Gastroesophageal sphincter (tissue), 4 donors: ENCODE data around the gene DNAJC7. TPM values are rescaled to one million over a fixed set of nuclear protein-coding genes. Genes with fewer than 3 reads are reported as not detected.

ENCODE experiments used
- ATAC-seq: fragments of 150-250 bp; one replicate; pipeline ENCODE4 v1.9.1; 2016; ENCODE audit warnings: mild to moderate bottlenecking, moderate library complexity
- H3K27ac ChIP-seq, 4 donors: fragments of 200-600 bp; sonication (generic) in 3 of 4; 1 replicate in 3 of 4; 2 replicates in 1 of 4; pipeline ENCODE4 v1.5.1; 2016 to 2019
- H3K27me3 ChIP-seq: fragments of 200-600 bp; sonication (generic); one replicate; pipeline ENCODE4 v1.5.1; 2019
- H3K36me3 ChIP-seq, 2 donors: fragments of 200-600 bp; sonication (generic); one replicate each; pipeline ENCODE4 v1.5.1; 2019; ENCODE audit warnings: control low read depth in 1 of 2
- H3K4me1 ChIP-seq, 3 donors: fragments of 200-600 bp; sonication (generic); 1 replicate in 2 of 3; 2 replicates in 1 of 3; pipeline ENCODE4 v1.5.1; 2016 to 2019; ENCODE audit warnings: control low read depth in 2 of 3
- H3K4me3 ChIP-seq, 2 donors: fragments of 200-600 bp; sonication (generic); one replicate each; pipeline ENCODE4 v1.5.1; 2019; ENCODE audit warnings: mild to moderate bottlenecking in 1 of 2, moderate library complexity in 1 of 2
- H3K9me3 ChIP-seq, 3 donors: fragments of 200-600 bp; sonication (generic); one replicate each; pipeline ENCODE4 v1.5.1; 2017 to 2019; ENCODE audit warnings: control low read depth in 2 of 3
- CTCF ChIP-seq, 4 experiments: fragments of 200-600 bp in 2 of 4; fragments of 450-650 bp in 2 of 4; sonication (generic) in 1 of 4; IDR thresholded peaks; one replicate each; pipeline ENCODE4 v1.5.1; 2017 to 2019; ENCODE audit warnings: antibody characterized with exemption in 4 of 4, mild to moderate bottlenecking in 2 of 4, moderate library complexity in 2 of 4
- EP300 ChIP-seq: sonication (generic); formaldehyde crosslinking; IDR thresholded peaks from one replicate; pipeline ENCODE4 v1.6.1; 2017; ENCODE audit warnings: antibody characterized with exemption, mild to moderate bottlenecking
- POLR2A ChIP-seq, 2 donors: fragments of 450-650 bp; IDR thresholded peaks; one replicate each; pipeline ENCODE4 v1.6.1; 2017; ENCODE audit warnings: antibody characterized with exemption in 2 of 2, mild to moderate bottlenecking in 2 of 2, moderate library complexity in 1 of 2
- POLR2AphosphoS5 ChIP-seq: sonication (generic); formaldehyde crosslinking; IDR thresholded peaks from one replicate; pipeline ENCODE4 v1.6.1; 2017; ENCODE audit warnings: antibody characterized with exemption
- WGBS, 2 donors: methylation state at CpG; one replicate each; pipeline ENCODE4 v1.1.5; 2018; ENCODE audit warnings: low coverage in 1 of 2; 5-methylcytosine and 5-hydroxymethylcytosine counted together
- total RNA-seq, 4 donors: library from RNA; depleted of rRNA; stranded (reverse); fragments of >200 nt; gene quantifications; one replicate each; pipeline ENCODE4 v1.1.0, GENCODE V29; 2016

DNAJC7 gene
- total RNA-seq, 4 donors from 2014 or later: 41.9 to 59.6 (median 54.4) TPM

- Histone ChIP-seq H3K9me3 (no peaks in the 10 kb centered on the region), H3K4me3 (peak within 1 kb of the TSS; percentile 55 to 66), H3K27me3 (no peaks in the 10 kb centered on the region), H3K36me3 (peaks cover 0 to 4% of the 10 kb centered on the region in 2 donors), H3K27ac (peak within 1 kb of the TSS; percentile 84 to 88 (median 85)), H3K4me1 (peaks cover 0 to 22% (median 0%) of the 10 kb centered on the region in 3 donors)
- WGBS, 2 donors: 0 to 2% methylated on average over 23 to 29 of the region's 43 CpGs
- peak; percentile 100 for ATAC-seq
- TF ChIP-seq EP300 (no peak), POLR2A (IDR thresholded peaks at IDR 0.05) (peak; percentile 34 to 56), POLR2AphosphoS5 (peak; percentile 87), CTCF (IDR thresholded peaks at IDR 0.05) (peak in 3 of 4 experiments; percentile 56 to 85 (median 83))
These were observed 87.0 kb downstream of the DNAJC7 start, which contains the start of gene ODAD4 for GRCh38 chr17:41930009-41930832. TSS of gene ODAD4 (plus strand) at chr17:41930617. CDS start at chr17:41930724, 107 bp downstream.

- Histone ChIP-seq H3K9me3 (no peaks in the 10 kb centered on the region), H3K4me1 (peaks cover 0 to 22% (median 0%) of the 10 kb centered on the region in 3 donors), H3K4me3 (no peak overlapping the region), H3K36me3 (no peaks in the 10 kb centered on the region), H3K27me3 (no peaks in the 10 kb centered on the region), H3K27ac (peak overlapping the region in 2 of 4 donors; percentile 84 to 85)
- 73% methylated on average over 6 of the region's 6 CpGs; no CpG with 5 or more reads in 1 of the 2 donors for WGBS, 2 donors
- TF ChIP-seq EP300 (no peak), CTCF (IDR thresholded peaks at IDR 0.05) (no peak), POLR2AphosphoS5 (no peak), POLR2A (IDR thresholded peaks at IDR 0.05) (no peak)
- ATAC-seq: no peak
These were observed 88.5 kb downstream of the DNAJC7 start for GRCh38 chr17:41928693-41929251.

Other genes starting within 250 kb of the DNAJC7 start
- gene JUP, start 230.7 kb downstream of the DNAJC7 start, total RNA-seq: 10 to 100 TPM; 30.8 to 60.9 (median 41.7) TPM
- 10 to 100 TPM in 3 of 4 donors, 1 to 10 TPM in 1; 8.3 to 20.9 (median 19.1) TPM for gene P3H4, start 205.5 kb downstream of the DNAJC7 start, total RNA-seq
- 10 to 100 TPM; 33.7 to 43.2 (median 38.2) TPM for gene FKBP10, start 204.4 kb downstream of the DNAJC7 start, total RNA-seq
- gene NT5C3B, start 181.2 kb downstream of the DNAJC7 start, total RNA-seq: 10 to 100 TPM; 64.8 to 83.7 (median 71.5) TPM
- gene KLHL10, start 179.6 kb downstream of the DNAJC7 start, total RNA-seq: 1 to 10 TPM in 2 of 4 donors, under 1 TPM in 2; 0.62 to 2.7 (median 1.4) TPM
- 10 to 100 TPM; 17.5 to 32.7 (median 22.7) TPM for gene KLHL11, start 152.0 kb downstream of the DNAJC7 start, total RNA-seq
- gene ACLY, start 98.5 kb downstream of the DNAJC7 start, total RNA-seq: 10 to 100 TPM; 40.8 to 84.0 (median 61.6) TPM
- gene ODAD4, start 86.8 kb downstream of the DNAJC7 start, total RNA-seq: 1 to 10 TPM in 1 of 4 donors, under 1 TPM in 3; 0.19 to 2.2 (median 0.60) TPM
- 10 to 100 TPM; 56.7 to 97.9 (median 64.7) TPM for gene CNP, start 50.6 kb downstream of the DNAJC7 start, total RNA-seq
- gene NKIRAS2, start 2.7 kb upstream of the DNAJC7 start, total RNA-seq: 10 to 100 TPM; 40.1 to 72.3 (median 52.8) TPM
- 1 to 10 TPM in 1 of 4 donors, under 1 TPM in 3; 0.27 to 1.4 (median 0.58) TPM for gene C17orf113, start 33.2 kb upstream of the DNAJC7 start, total RNA-seq
- gene ZNF385C, start 81.0 kb upstream of the DNAJC7 start, total RNA-seq: not detected
- gene DHX58, start 95.3 kb upstream of the DNAJC7 start, total RNA-seq: 10 to 100 TPM; 11.3 to 21.3 (median 13.9) TPM
- gene KAT2A, start 103.9 kb upstream of the DNAJC7 start, total RNA-seq: 10 to 100 TPM; 10.3 to 51.2 (median 19.3) TPM
- not detected for gene HSPB9, start 105.4 kb upstream of the DNAJC7 start, total RNA-seq
- 100 to 1,000 TPM in 3 of 4 donors, 10 to 100 TPM in 1; 91.7 to 122 (median 108) TPM for gene RAB5C, start 137.6 kb upstream of the DNAJC7 start, total RNA-seq
- gene KCNH4, start 163.7 kb upstream of the DNAJC7 start, total RNA-seq: under 1 TPM in 3 of 4 donors, not detected in 1; 0.16 to 0.27 (median 0.17) TPM
- not detected for gene HCRT, start 168.0 kb upstream of the DNAJC7 start, total RNA-seq
- gene GHDC, start 177.1 kb upstream of the DNAJC7 start, total RNA-seq: 10 to 100 TPM; 18.8 to 30.8 (median 21.8) TPM